Stimulated activated naive CD8-positive, alpha-beta T cell treated with anti-CD3 and anti-CD28 coated beads, Interleukin-15, Interleukin-2, amounts not matched to agents 100 ng/mL and 50 ng/mL, for 24 hours (primary cell): ENCODE results near the gene BARHL1.

ENCODE experiments used
- H3K27ac Mint-ChIP-seq: one replicate; pipeline ENCODE4 v1.8.0; 2021; ENCODE audit warnings: mild to moderate bottlenecking, mixed read lengths
- H3K27me3 Mint-ChIP-seq: one replicate; pipeline ENCODE4 v1.8.0; 2021; ENCODE audit warnings: mixed read lengths
- H3K36me3 Mint-ChIP-seq: one replicate; pipeline ENCODE4 v1.8.0; 2021; ENCODE audit warnings: low read depth, mixed read lengths
- H3K4me1 Mint-ChIP-seq: one replicate; pipeline ENCODE4 v1.8.0; 2021; ENCODE audit warnings: low read depth, mixed read lengths
- H3K4me3 Mint-ChIP-seq: one replicate; pipeline ENCODE4 v1.8.0; 2021; ENCODE audit warnings: mild to moderate bottlenecking, mixed read lengths
- H3K9me3 Mint-ChIP-seq: one replicate; pipeline ENCODE4 v1.8.0; 2021; ENCODE audit warnings: mixed read lengths

Gene BARHL1

GRCh38 chr9:132588501-132589147 is 6.2 kb downstream of the BARHL1 start:
- H3K9me3 Mint-ChIP-seq = no peaks in the 10 kb centered on the region
- H3K27me3 Mint-ChIP-seq = peaks cover 59% of the 10 kb centered on the region
- no peak overlapping the region for H3K4me3 Mint-ChIP-seq
- no peak overlapping the region for H3K27ac Mint-ChIP-seq
- H3K4me1 Mint-ChIP-seq = peaks cover 7% of the 10 kb centered on the region
- H3K36me3 Mint-ChIP-seq = peaks cover 5% of the 10 kb centered on the region

GRCh38 chr9:132589148-132590036 is 7.0 kb downstream of the BARHL1 start:
- peaks cover 11% of the 10 kb centered on the region for H3K36me3 Mint-ChIP-seq
- no peak overlapping the region for H3K4me3 Mint-ChIP-seq
- peaks cover 51% of the 10 kb centered on the region for H3K27me3 Mint-ChIP-seq
- H3K9me3 Mint-ChIP-seq = no peaks in the 10 kb centered on the region
- peaks cover 7% of the 10 kb centered on the region for H3K4me1 Mint-ChIP-seq
- no peak overlapping the region for H3K27ac Mint-ChIP-seq

- peaks cover 7% of the 10 kb centered on the region for H3K4me1 Mint-ChIP-seq
- no peak overlapping the region for H3K27ac Mint-ChIP-seq
- peaks cover 45% of the 10 kb centered on the region for H3K27me3 Mint-ChIP-seq
- H3K36me3 Mint-ChIP-seq = peaks cover 17% of the 10 kb centered on the region
- H3K4me3 Mint-ChIP-seq = no peak overlapping the region
- H3K9me3 Mint-ChIP-seq = no peaks in the 10 kb centered on the region
These were observed 7.6 kb downstream of the BARHL1 start for GRCh38 chr9:132590037-132590317.

- Mint-ChIP-seq H3K36me3 (peaks cover 23% of the 10 kb centered on the region), H3K4me1 (peaks cover 7% of the 10 kb centered on the region), H3K4me3 (no peak overlapping the region), H3K27ac (no peak overlapping the region), H3K27me3 (peaks cover 42% of the 10 kb centered on the region), H3K9me3 (no peaks in the 10 kb centered on the region)
These were observed 8.1 kb downstream of the BARHL1 start for GRCh38 chr9:132590318-132591182.

GRCh38 chr9:132591244-132591643 is 8.8 kb downstream of the BARHL1 start:
- Mint-ChIP-seq H3K36me3 (peaks cover 30% of the 10 kb centered on the region), H3K27me3 (peaks cover 35% of the 10 kb centered on the region), H3K4me1 (peaks cover 4% of the 10 kb centered on the region), H3K4me3 (no peak overlapping the region), H3K9me3 (no peaks in the 10 kb centered on the region), H3K27ac (no peak overlapping the region)

- Mint-ChIP-seq H3K27me3 (peaks cover 29% of the 10 kb centered on the region), H3K27ac (no peak overlapping the region), H3K4me3 (no peak overlapping the region), H3K36me3 (peaks cover 35% of the 10 kb centered on the region), H3K4me1 (no peaks in the 10 kb centered on the region), H3K9me3 (no peaks in the 10 kb centered on the region)
These were observed 9.4 kb downstream of the BARHL1 start for GRCh38 chr9:132591751-132592314.

- Mint-ChIP-seq H3K4me1 (no peaks in the 10 kb centered on the region), H3K27ac (no peak overlapping the region), H3K36me3 (peaks cover 35% of the 10 kb centered on the region), H3K4me3 (no peak overlapping the region), H3K9me3 (no peaks in the 10 kb centered on the region), H3K27me3 (peaks cover 29% of the 10 kb centered on the region)
These were observed 10.0 kb downstream of the BARHL1 start for GRCh38 chr9:132592451-132592850.

- peaks cover 54% of the 10 kb centered on the region for H3K36me3 Mint-ChIP-seq
- no peaks in the 10 kb centered on the region for H3K9me3 Mint-ChIP-seq
- H3K27ac Mint-ChIP-seq = no peak overlapping the region
- peaks cover 19% of the 10 kb centered on the region for H3K27me3 Mint-ChIP-seq
- H3K4me1 Mint-ChIP-seq = no peaks in the 10 kb centered on the region
- no peak overlapping the region for H3K4me3 Mint-ChIP-seq
These were observed 12.0 kb downstream of the BARHL1 start for GRCh38 chr9:132594412-132594811.

GRCh38 chr9:132595319-132595718 is 12.9 kb downstream of the BARHL1 start:
- no peaks in the 10 kb centered on the region for H3K9me3 Mint-ChIP-seq
- peaks cover 19% of the 10 kb centered on the region for H3K27me3 Mint-ChIP-seq
- H3K4me3 Mint-ChIP-seq = no peak overlapping the region
- no peak overlapping the region for H3K27ac Mint-ChIP-seq
- H3K4me1 Mint-ChIP-seq = no peaks in the 10 kb centered on the region
- H3K36me3 Mint-ChIP-seq = peaks cover 63% of the 10 kb centered on the region

GRCh38 chr9:132596200-132596599 is 13.8 kb downstream of the BARHL1 start:
- peaks cover 14% of the 10 kb centered on the region for H3K27me3 Mint-ChIP-seq
- H3K4me1 Mint-ChIP-seq = no peaks in the 10 kb centered on the region
- no peaks in the 10 kb centered on the region for H3K9me3 Mint-ChIP-seq
- no peak overlapping the region for H3K27ac Mint-ChIP-seq
- no peak overlapping the region for H3K4me3 Mint-ChIP-seq
- peaks cover 72% of the 10 kb centered on the region for H3K36me3 Mint-ChIP-seq

GRCh38 chr9:132597073-132597775 is 14.8 kb downstream of the BARHL1 start:
- no peak overlapping the region for H3K4me3 Mint-ChIP-seq
- H3K9me3 Mint-ChIP-seq = no peaks in the 10 kb centered on the region
- no peak overlapping the region for H3K27ac Mint-ChIP-seq
- no peaks in the 10 kb centered on the region for H3K4me1 Mint-ChIP-seq
- H3K36me3 Mint-ChIP-seq = peaks cover 82% of the 10 kb centered on the region
- peaks cover 4% of the 10 kb centered on the region for H3K27me3 Mint-ChIP-seq

GRCh38 chr9:132600326-132600984 is 18.0 kb downstream of the BARHL1 start:
- Mint-ChIP-seq H3K27me3 (no peaks in the 10 kb centered on the region), H3K4me1 (no peaks in the 10 kb centered on the region), H3K4me3 (no peak overlapping the region), H3K9me3 (no peaks in the 10 kb centered on the region), H3K36me3 (peaks cover 84% of the 10 kb centered on the region), H3K27ac (no peak overlapping the region)

GRCh38 chr9:132602207-132602606 is 19.8 kb downstream of the BARHL1 start:
- H3K4me3 Mint-ChIP-seq = no peak overlapping the region
- no peaks in the 10 kb centered on the region for H3K4me1 Mint-ChIP-seq
- H3K9me3 Mint-ChIP-seq = no peaks in the 10 kb centered on the region
- peaks cover 88% of the 10 kb centered on the region for H3K36me3 Mint-ChIP-seq
- H3K27me3 Mint-ChIP-seq = no peaks in the 10 kb centered on the region
- no peak overlapping the region for H3K27ac Mint-ChIP-seq

- no peaks in the 10 kb centered on the region for H3K4me1 Mint-ChIP-seq
- H3K27me3 Mint-ChIP-seq = no peaks in the 10 kb centered on the region
- H3K4me3 Mint-ChIP-seq = no peak overlapping the region
- no peaks in the 10 kb centered on the region for H3K9me3 Mint-ChIP-seq
- peaks cover 91% of the 10 kb centered on the region for H3K36me3 Mint-ChIP-seq
- H3K27ac Mint-ChIP-seq = no peak overlapping the region
These were observed 23.0 kb downstream of the BARHL1 start for GRCh38 chr9:132605387-132605786.
